Embryonic facial prominence (tissue), 1 donor: ENCODE measurements around the gene AP1G1.
"Not testable (repeated sequence)": the region's sequence is repeated elsewhere in the genome, so short reads cannot be mapped to it uniquely, and the experiment has no call there.

ENCODE experiments used
- DNase-seq: peaks from one replicate; pipeline ENCODE4 v3.0.0-alpha.2; 2016; ENCODE audit errors: extremely low spot score

The AP1G1 gene

DNA sequence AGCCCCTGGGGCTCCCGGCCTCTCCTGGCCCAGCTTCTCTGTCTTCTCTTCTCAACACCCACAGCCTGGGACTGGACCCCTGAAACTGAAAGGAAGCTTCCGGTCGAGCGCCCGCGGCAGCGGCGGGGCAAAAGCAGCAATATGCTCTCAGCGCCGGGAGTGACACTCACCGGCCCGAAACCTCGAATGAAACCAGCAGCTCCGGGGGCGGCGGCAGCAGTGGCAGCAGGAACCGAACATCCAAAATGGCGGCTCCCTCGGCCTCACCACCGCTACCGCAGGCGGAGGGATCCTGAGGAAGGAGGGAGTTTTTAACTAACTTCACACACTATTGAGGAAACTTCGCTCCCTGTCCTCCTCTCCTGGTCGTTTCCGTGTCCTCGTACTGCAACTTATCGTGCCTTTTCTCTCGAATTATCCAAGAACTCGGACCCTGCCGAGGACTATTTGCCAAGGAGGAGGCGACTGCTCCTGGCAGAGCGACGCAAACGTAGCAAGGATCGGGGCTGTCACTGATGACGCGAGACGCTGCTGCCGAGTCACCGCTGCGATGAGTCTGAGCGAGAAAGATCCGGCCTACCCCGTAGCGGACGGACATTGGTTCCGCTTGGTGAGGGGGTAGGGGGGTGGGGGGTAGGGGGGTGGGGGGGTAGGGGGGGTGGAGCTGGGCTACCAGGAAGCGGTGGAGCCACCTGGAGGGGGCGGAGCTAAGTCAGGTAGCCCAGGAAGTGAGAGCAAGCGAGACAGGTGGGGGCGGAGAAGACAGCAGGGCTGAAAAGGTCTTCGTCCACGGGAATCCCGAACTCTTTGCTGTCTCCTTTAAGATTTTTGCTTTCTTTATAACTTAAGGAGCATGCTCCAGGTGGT is at the start of gene AP1G1:
Gene AP1G1, minus strand, starts transcription at position 242 of the 867 bp plus-strand sequence. CDS start 19,355 bp downstream, outside the sequence.
- DNase-seq, result peak; percentile 98

DNA sequence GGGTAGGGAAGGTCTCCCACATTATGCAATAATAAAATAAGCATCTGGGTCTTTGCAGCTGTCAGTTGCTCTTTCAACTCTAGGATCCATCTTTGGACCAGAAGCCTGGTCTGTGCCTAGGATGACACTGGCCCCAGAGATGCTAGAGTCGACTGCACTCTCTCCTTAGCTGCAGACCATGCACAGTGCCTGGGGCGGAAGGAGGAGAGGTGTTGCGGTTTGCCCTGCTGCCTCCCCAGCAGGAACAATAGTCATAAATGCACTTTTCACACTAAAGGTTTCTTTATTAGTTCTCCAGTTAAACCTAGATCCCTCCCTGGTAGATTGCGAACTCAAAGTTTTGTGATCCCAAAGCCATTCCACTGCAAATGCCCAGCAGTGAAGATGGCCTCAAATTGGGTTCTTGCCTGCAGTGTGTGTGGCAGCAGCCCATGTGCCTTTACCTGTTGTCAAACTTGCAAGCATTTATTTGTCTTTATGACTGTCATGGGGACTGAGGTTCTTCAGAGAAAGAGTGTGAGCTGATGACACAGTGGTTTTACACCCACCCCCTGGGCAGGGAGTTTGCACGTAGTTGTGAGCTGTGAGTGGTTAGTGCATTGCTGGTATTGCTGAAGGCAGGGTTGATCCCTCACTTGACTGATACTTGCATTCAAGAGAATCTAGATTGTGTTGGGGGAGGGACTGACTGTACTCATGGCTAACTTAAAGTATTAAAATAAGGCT is 47.5 kb upstream of the AP1G1 start:
- no peak for DNase-seq

DNA sequence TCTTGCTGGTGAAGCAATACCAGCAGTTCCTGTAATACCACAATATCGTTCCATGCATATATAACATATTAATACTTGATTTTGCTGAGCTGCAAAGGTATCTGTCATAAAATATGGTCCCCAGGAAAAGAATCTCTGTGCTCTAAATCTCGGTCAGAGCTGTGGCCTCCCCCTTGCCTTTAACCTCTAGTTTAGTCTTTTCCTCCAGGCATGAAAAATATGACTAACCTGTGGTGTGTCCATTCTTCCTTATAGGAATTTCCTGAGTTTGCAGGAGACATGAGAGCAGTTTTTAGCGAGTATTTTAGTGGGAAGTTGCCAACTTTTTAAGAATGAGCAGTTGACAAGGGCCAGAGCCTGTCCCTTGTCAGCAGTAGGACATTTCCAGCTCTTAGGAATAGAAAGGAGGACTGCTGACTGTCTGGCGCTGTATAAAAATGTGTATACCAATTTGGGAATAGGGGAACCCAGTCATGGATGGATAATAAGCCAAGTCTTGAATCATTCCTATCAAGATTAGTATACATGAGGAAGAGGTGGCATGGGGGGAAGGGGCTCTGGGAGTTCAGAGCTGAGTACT is 45.8 kb upstream of the AP1G1 start:
- no peak for DNase-seq

DNA sequence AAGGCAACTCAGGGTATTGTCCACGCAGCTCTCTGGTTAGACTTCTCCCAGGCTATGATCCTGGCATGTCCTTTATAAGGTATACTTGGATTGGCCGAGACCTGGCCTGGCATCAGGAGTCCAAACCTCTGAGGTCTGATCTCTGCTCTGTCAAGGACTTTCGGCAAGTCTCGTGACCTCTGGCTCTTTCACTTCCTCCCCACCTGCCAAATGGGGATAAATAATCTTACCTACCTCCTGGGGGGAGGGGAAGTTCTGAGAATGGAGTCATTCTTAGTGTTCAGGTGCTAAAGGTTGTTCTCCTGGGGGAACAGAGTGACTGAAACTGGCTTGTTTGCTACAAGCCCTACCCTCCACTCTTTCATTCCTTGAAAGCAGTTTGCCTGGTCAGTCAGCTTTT is 44.8 kb upstream of the AP1G1 start:
- no peak for DNase-seq

DNA sequence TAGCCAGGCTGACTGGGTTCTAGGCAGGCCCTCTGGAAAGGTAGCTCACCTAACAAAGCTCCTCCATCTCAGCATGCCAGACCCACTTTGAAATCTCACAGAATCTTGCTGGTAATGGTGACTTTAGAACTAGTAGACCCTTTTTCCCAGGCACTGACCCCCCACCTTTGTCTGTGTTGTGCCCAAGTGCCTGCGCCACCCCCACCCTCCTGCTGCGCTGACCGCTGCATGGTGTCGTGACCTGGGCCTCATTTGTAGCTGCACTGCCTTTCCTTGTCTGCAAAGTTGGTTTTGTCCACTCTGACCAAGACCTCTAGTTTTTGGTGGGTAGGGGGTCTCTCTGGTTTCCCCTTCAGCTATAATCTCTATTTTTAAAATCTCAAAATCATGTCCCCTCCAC is 43.9 kb upstream of the AP1G1 start:
- DNase-seq, result no peak

DNA sequence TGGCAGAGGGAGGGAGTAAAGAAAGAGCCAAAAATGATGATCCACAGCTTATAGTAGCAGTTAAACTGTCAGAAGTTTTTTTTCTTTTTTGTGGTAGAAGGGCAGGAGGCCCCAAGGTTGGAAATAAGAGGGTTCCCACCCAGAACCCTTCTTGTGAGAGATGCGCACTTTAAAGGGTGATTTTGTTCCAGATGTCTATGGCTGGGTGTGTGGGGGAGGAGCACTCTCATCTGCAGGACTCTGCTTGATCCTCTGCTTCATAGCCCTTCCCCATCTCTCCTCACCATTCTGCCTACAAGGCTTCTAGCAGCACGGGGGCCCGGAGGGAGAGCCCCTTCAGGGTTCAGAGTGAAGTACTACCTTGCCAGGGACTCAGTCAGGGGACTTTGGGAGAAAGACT is 43.5 kb upstream of the AP1G1 start:
- no peak for DNase-seq

DNA sequence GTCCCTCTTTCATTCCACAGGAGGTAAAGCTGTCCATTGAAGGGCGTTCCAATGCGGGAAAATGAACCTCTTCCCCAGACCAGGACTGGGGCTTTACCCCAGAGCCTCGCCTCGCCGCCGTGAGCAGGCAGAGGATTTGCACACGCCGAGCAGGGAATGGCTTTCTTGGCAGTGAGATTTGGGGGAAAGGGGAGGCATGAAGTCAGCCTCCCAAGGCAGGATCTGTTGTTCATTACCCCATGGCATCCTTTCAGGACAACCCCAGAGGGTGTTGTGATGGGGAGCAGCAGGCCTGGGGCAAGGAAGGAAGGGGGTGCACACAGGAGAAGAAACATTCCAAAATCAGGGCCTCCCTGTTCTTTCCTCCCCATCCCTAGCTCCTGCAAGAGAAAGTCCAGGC is 43.1 kb upstream of the AP1G1 start:
- DNase-seq, result no peak

DNA sequence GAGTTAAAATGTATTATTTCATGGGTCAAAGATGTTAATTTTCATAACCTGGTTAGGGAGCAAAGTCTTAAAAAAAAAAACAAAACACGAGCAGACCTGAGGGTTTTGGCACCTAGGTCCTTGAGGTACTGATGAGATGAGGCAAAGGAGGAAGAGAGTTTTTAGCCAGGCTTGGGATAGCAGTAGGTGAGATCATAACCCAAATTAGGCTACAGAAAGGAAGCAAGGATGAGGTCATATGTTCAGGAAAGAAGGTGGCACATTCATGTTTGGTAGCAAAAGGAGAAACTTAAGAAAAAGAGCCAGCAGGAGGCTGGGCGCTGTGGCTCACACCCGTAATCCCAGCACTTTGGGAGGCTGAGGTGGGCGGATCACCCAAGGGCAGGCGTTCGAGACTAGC is 40.0 kb upstream of the AP1G1 start:
- no peak for DNase-seq

DNA sequence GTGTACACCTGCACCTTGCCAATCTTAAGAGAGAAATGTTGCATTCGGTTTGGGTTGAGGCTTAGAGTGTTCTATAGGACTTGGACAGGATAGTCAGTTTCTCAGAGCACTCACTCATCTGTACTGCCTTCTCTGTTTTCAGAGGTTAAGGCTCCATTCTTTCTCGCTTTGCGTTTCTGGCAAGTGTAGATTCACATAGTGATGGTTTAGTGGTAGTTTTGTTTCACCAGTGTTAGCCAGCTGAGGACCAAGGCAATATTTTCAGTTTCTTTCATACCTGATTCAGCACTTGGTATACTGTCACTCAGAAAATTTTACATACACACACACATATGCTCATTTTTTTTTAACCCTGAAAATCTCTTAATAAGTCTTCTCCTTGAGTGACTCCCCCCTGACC is 38.5 kb upstream of the AP1G1 start:
- no peak for DNase-seq

DNA sequence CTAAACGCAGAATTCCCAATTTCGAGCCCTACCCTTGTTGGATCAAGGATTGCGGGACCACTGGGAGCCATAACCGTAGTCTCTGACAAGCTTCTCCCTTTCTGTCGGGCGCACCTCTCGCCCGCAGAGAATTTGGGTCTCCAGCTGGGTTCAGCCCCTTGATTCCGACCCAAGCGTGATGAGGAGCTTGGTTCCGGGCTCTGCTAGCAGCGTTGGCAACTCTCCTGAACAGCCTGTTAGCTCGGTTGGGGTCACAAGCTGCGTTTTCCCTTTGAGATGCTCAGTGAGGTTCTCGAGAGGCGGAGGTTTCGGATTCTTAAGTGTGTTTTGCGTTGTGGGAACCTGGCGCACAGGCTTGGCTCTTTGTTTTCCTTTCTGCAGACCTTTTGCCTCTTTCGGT is 37.8 kb upstream of the AP1G1 start:
- DNase-seq, result no peak

DNA sequence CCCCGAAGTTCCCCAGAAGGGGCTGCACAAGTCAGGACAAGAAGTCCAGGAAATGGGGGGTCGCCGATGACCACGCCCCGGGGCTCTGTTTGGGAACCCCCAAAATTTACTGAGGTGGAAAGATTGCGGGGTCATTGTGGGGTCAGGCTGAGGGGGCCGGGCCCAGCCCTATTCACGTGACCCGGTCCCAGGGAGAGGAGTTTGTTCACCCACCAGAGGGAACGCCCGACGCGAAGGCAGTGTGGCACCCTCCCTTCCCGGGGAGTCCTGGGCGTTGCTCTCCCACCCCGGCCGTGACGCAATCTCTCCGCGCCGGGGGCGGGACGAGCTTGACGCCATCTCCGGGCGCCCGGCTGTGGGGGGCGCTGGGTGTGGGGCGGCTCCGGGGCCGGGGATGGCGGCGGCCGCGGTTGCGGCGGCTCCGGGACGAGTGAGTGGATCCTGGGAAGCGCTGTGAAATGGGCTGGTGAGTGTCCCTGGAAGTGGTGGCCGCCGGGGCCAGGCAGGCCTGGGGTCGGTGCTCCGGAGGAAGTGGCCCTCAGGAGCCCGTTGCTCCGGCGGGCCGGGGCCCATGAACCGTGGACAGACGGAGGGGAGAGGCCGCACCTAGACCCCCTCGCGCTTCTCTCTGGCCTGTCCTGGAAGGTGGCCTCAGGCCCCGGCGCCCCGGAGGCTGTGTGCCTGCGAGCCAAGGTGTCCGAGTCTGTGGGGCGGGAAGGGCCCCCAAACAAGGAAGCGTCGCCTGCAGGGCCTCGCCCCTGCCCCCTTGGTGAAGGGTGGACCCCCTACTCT is 37.2 kb upstream of the AP1G1 start, which contains the start of gene ATXN1L:
Gene ATXN1L, plus strand, starts transcription at position 338 of the 792 bp plus-strand sequence. CDS start 3,765 bp downstream, outside the sequence.
- peak; percentile 80 for DNase-seq

DNA sequence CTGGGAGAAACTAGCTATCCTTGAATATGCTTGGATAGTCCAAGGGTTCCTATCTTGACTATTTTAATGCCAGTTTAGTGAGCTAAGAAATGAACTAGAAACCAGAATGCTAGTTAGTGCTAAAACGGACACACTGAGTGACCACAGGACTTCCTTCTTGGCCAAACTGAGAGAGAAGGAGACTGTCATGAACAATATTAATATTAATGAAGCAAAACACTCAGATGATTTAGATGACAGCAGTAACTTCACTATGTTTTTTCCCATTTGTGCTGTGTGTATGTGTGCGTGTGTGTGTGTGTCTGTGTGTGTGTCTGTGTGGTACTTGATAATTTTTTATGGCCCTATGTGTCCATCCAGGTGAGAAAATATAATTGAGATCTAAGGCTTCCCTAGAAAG is 34.9 kb upstream of the AP1G1 start:
- DNase-seq, result no peak

DNA sequence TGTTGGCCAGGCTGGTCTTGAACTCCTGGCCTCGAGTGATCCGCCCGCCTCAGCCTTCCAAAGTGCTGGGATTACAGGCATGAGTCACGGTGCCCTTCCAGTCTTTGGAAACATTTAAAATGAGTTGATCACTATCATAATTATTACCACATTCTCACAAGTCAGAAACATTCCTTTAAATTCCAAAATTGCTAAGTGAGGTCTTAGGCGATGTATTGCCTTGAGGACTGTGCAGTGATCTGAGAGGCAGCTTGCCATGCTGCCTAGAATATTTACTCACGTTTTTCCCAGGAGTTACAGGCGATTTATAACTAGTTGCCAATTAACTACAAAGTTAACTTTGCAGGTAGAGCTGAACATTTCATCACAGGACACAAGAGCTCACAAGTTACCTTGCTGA is 31.4 kb upstream of the AP1G1 start:
- no peak for DNase-seq

DNA sequence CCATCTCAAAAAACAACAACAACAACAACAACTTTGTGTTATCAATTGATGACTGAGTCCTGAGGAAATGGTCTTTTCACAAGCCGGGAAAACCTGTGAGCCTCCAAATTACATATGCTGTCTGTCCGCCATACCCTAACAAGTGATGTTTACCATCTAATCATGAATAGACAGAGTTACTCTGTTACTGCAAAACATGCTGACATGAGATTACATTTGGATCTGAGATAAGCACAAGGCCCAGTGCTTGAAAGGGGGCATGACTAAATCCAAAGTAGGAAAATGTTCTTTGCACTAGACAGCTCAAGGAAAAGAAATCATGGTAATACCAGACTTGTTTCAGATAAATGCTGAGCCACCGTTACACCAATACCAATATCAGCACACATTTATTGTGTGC is 28.5 kb upstream of the AP1G1 start:
- DNase-seq, result no peak

DNA sequence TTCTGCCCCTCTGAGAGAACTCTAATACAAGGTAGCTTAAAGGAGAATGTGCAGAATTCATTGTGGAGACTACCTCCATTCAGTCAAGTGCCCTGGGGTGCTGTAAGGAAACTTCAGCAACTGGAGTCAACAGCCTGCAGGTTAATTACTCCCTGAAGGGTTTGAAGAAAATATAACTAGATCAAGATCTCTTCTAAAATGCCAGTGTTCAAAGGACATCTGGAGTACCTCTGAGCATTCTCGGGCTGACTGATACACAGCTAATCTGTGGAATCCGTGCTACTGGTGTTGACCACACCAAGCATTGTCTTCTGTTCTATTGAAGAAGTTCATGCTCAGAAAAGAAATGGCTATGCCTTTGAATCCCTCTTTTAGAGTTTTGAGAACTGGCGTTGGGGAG is 25.7 kb upstream of the AP1G1 start:
- no peak for DNase-seq

DNA sequence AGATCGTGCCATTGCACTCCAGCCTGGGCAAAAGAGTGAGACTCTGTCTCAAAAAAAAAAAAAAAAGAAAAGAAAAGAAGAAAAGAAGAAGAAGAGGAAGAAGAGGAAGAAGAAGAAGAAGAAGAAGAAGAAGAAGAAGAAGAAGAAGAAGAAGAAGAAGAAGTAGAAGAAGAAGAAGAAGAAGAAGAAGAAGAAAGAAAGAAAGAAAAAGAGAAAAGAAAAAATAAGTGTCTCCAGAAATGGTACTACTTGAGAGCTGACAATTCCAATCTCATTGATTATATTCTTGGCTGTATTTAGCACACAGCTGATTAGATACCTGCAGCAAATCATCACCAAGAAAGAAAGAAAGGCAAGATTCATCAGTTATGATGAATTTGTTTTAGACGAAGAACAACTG is 23.5 kb upstream of the AP1G1 start:
- not testable (repeated sequence) for DNase-seq

DNA sequence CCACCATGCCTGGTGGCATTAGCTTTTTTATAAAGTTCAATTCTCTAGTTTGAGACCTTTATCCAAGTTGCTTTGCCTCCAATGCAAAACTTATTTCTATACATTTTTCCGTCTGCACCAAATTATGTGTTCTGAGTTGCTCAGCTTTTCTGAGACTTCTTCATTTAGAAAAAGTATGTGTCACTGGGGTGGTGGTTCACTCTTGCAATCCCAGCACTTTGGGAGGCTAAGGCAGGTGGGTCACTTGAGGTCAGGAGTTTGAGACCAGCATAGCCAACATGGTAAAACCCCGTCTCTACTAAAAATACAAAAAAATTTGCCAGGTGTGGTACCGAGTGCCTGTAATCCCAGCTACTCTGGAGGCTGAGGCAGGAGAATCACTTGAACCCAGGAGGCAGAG is 23.1 kb upstream of the AP1G1 start:
- not testable (repeated sequence) for DNase-seq

DNA sequence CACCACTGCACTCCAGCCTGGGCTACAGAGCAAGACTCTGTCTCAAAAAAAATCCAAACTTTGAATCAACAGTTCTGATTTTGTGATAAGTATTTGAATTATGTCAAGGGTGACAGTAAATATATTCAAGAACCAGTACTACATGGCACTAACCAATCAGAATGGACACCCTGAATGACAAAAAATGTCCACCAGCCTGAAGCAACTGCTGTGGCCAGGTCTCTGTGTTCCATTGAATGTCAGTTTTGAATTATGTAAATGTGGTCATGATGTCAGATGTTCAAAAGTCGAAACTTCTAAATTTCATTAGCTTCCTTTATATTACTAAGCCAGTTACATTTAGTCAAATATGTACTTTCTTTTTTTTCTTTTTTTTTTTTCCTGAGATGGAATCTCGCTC is 21.7 kb upstream of the AP1G1 start:
- no peak for DNase-seq

DNA sequence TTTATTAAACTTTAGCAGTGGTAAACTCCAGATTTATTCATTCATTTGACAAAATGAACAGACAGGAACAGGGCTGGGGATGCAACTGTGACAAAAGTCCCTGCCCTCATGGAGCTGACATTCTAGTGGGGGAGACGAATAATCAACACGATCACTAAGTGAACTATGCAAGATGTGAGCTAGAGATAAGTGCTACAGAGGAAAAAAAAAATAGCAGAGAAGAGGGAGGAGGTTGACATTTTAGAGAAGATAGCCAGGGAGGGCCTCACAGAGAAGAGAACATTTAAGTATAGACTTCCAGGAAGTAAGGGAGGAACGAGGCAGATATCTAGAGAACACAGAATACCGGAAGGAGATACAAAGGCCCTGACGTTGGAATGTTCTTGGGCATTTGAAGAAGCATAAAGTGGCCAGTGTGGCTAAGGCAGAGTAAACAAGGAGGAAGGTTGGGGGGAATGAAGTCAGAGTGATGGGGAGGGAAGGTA is 17.9 kb upstream of the AP1G1 start:
- no peak for DNase-seq

DNA sequence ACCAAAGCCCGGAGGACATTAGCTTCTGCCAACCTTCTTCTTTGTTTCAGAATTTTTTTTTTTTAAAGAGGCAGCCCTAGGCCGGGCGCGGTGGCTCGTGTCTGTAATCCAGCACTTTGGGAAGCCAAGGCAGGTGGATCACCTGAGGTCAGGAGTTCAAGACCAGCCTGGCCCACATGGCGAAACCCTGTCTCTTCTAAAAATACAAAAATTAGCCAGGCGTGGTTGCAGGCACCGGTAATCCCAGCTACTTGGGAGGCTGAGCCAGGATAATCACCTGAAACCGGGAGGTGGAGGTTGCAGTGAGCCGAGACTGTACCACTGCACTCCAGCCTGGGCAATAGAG is 8.5 kb upstream of the AP1G1 start:
- not testable (repeated sequence) for DNase-seq

DNA sequence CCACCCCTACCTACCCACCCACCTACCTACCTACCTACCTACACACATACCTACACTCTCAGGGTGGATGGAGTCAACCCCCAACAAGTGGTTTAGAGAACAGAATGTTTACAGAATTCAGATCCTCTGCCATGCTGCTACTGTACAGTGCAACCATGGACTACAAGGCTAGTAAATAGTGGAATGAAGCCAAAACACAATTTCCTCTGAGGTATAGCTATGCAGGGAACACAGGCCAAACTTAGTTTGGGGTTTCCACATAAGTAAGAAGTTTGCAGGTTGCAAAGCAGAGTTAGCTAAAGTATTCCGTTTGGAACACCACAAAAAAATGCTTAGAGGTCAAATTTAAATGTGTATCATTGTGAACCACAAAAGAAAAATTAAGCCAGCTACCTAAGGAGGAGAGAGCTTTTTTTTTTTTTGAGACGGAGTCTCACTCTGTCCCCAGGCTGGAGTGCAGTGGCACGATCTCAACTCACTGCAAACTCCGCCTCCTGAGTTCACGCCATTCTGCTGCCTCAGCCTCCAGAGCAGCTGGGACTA is 2.7 kb upstream of the AP1G1 start:
- DNase-seq, result no peak

DNA sequence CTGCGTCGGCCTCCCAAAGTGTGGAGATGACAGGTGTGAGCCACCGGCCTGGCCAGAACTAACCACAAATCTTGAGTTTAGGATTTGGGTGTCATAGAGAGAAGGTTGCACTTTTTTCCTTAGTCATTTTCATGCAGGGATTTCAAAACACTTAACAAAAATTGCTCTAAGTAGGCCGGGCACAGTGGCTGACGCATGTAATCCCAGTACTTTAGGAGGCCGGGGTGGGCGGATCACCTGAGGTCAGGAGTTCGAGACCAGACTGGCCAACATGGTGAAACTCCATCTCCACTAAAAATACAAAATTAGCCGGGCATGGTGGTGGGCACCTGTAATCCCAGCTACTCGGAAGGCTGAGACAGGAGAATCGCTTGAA is 1.5 kb upstream of the AP1G1 start:
- DNase-seq, result not testable (repeated sequence)
